GM12892 (cell line): ENCODE data around the gene ENSA.
"Not testable (repeated sequence)": the region's sequence is repeated elsewhere in the genome, so short reads cannot be mapped to it uniquely, and the experiment has no call there.

Experiments
- DNase-seq: peaks from one replicate; pipeline ENCODE4 v3.0.0; 2011; ENCODE audit not compliant: insufficient read length
- FAIRE-seq: peaks from 2 replicates; lab custom pipeline; 2011; peaks lifted over from hg19 to GRCh38; lab: Jason Lieb, UNC
- POLR2A ChIP-seq: IDR thresholded peaks from 2 replicates; pipeline ENCODE4 v1.6.1; 2011; ENCODE audit warnings: low read depth, low read length, control low read depth
- POLR2AphosphoS5 ChIP-seq: IDR thresholded peaks from 2 replicates; pipeline ENCODE4 v1.6.1; 2011; ENCODE audit warnings: low read depth, low read length, control low read depth
- TAF1 ChIP-seq: IDR thresholded peaks from 2 replicates; pipeline ENCODE4 v1.6.1; 2011; ENCODE audit warnings: low read depth, mild to moderate bottlenecking, control low read depth, low read length, borderline replicate concordance

Gene ENSA

GRCh38 chr1:150576367-150576711 lies 53.1 kb downstream of the ENSA start:
- FAIRE-seq, result no peak
- DNase-seq, result no peak

GRCh38 chr1:150575518-150576366 lies 53.7 kb downstream of the ENSA start:
- FAIRE-seq (peak; percentile 40), DNase-seq (no peak)
- TF ChIP-seq POLR2A (no peak), POLR2AphosphoS5 (no peak), TAF1 (no peak)

More at GRCh38 chr1:150576367-150576711, 53.1 kb downstream of the ENSA start:
- no peak for TF ChIP-seq POLR2AphosphoS5
- no peak for TF ChIP-seq TAF1
- no peak for TF ChIP-seq POLR2A

- no peak for DNase-seq
- TF ChIP-seq TAF1, result no peak
- TF ChIP-seq POLR2AphosphoS5, result no peak
- TF ChIP-seq POLR2A, result no peak
- FAIRE-seq, result no peak
Measured at GRCh38 chr1:150575072-150575489, 54.3 kb downstream of the ENSA start.

DNA sequence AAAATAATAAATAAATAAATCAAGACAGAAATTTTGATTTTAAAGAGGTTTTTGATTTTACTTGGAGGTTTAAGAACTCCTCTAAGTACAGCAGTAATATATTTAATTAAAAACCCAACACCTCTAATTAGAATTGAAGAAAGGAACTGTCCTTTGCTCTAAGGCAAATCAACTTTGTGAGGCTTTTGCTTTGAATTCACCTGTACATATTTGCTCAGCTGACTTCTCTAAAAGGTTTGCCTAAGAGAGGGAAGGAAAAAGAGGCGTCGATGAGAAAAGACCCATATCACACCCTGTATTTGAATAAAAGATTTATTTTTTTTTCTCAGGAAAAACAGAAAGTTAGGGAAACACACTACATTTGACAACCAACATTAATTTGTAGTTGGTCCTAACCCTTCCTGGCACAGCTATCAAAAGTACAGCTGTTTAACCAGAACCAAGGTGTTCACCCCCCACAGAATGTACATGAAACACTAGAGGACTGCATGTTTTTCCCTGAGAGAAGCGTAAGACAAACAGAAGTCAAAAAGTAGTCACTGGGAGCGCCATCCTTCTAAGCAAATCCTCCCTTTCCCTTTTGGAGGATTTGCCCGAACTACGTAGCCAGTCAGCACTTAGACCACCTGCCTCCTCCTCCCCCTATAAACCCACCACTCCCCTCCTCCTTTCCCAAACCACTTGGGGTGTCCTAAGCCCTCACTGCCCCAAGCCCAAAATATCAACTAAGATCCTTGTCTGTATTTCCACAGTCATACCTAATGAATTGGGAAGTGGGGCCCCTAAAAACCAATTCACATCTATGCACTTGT lies 54.9 kb downstream of the ENSA start:
- FAIRE-seq (no peak), DNase-seq (no peak)
- TF ChIP-seq POLR2A (peak; percentile 37; the same call in 1 of the 2 replicates), POLR2AphosphoS5 (peak; percentile 87), TAF1 (no peak)

GRCh38 chr1:150573648-150574071 lies 55.8 kb downstream of the ENSA start:
- FAIRE-seq, result not testable (repeated sequence)

GRCh38 chr1:150572918-150573647 lies 56.3 kb downstream of the ENSA start:
- no peak for FAIRE-seq
- no peak for DNase-seq
- TF ChIP-seq TAF1 (no peak), POLR2A (peak; percentile 62), POLR2AphosphoS5 (peak; percentile 48; the same call in 1 of the 2 replicates)

More at GRCh38 chr1:150573648-150574071, 55.8 kb downstream of the ENSA start:
- DNase-seq, result not testable (repeated sequence)
